Effector memory CD8-positive, alpha-beta T cell (primary cell): ENCODE results near the gene MAPK1.
"Not testable (repeated sequence)": the region's sequence is repeated elsewhere in the genome, so short reads cannot be mapped to it uniquely, and the experiment has no call there.

ENCODE experiments used
- ATAC-seq: fragments of 150-1000 bp; cut with Tn5 transposase; replicated peaks from 2 replicates; pipeline ENCODE4 v1.10.0; 2021; ENCODE audit warnings: mild to moderate bottlenecking, moderate library complexity
- DNase-seq, 3 experiments: peaks; one replicate each; pipeline ENCODE4 v3.0.0; 2021
- H3K27ac Mint-ChIP-seq, 2 donors: one replicate each; pipeline ENCODE4 v1.8.0; 2022; ENCODE audit warnings: mild to moderate bottlenecking in 2 of 2, mixed read lengths in 2 of 2, moderate library complexity in 2 of 2
- H3K27me3 Mint-ChIP-seq, 2 donors: one replicate each; pipeline ENCODE4 v1.8.0; 2022; ENCODE audit warnings: mixed read lengths in 2 of 2
- H3K36me3 Mint-ChIP-seq: one replicate; pipeline ENCODE4 v1.8.0; 2022; ENCODE audit warnings: mild to moderate bottlenecking, moderate library complexity, mixed read lengths; ENCODE audit not compliant: insufficient read depth
- H3K4me1 Mint-ChIP-seq, 2 donors: one replicate each; pipeline ENCODE4 v1.8.0; 2022; ENCODE audit warnings: low read depth in 2 of 2, mixed read lengths in 2 of 2
- H3K4me3 Mint-ChIP-seq, 2 donors: one replicate each; pipeline ENCODE4 v1.8.0; 2022; ENCODE audit warnings: mild to moderate bottlenecking in 2 of 2, mixed read lengths in 2 of 2, moderate library complexity in 2 of 2
- H3K9me3 Mint-ChIP-seq, 2 donors: one replicate each; pipeline ENCODE4 v1.8.0; 2022; ENCODE audit warnings: mixed read lengths in 2 of 2

MAPK1 gene

DNA sequence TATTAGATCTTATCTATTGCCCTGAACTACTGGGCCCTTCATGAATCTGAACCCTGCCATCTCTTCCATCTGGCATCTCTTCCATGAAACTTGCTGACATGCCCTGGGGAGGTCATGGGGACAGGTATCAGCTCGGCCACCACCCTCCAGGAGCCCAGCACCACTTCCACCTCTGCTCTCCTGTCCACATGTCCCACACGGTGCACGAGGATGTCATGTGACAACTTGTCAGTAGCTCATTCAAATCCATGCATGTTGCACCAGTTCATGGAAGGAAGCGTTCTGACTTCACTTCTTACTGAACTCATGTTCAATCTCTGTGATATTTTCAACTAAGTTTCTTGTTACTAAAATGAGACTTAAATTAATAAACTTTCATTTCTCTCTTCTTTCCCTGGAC lies 148.4 kb downstream of the MAPK1 start:
- Mint-ChIP-seq H3K4me1 (peaks cover 14 to 16% of the 10 kb centered on the region in 2 donors), H3K27me3 (no peaks in the 10 kb centered on the region), H3K9me3 (no peaks in the 10 kb centered on the region), H3K36me3 (peaks cover 9% of the 10 kb centered on the region), H3K4me3 (peak overlapping the region in 1 of 2 donors; percentile 1), H3K27ac (peak overlapping the region; percentile 55 to 84)
- ATAC-seq = no peak
- DNase-seq = no peak

DNA sequence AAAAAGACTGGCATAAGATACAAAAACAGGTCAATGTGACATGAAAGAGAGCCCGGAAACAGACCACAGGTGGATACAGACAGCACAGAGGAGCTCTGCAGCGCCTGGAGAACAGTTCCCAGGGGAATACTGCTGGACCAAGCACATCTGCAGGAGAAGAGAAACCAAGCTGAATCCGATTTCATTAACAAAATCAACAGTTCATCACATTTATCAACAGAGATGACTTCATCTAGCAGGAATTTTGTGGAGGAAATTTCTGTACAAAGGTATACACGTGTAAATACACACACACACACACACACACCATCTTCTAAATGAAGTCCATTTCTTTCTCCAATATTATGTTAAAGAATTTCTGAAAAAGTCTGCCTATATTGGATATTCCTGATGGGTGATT lies 148.9 kb downstream of the MAPK1 start:
- H3K4me3 Mint-ChIP-seq = no peak overlapping the region
- no peaks in the 10 kb centered on the region for H3K9me3 Mint-ChIP-seq
- H3K36me3 Mint-ChIP-seq = peaks cover 5% of the 10 kb centered on the region
- ATAC-seq (no peak), DNase-seq (no peak)
- H3K4me1 Mint-ChIP-seq = peaks cover 16 to 19% of the 10 kb centered on the region in 2 donors
- no peaks in the 10 kb centered on the region for H3K27me3 Mint-ChIP-seq
- H3K27ac Mint-ChIP-seq = peak overlapping the region; percentile 55 to 84

DNA sequence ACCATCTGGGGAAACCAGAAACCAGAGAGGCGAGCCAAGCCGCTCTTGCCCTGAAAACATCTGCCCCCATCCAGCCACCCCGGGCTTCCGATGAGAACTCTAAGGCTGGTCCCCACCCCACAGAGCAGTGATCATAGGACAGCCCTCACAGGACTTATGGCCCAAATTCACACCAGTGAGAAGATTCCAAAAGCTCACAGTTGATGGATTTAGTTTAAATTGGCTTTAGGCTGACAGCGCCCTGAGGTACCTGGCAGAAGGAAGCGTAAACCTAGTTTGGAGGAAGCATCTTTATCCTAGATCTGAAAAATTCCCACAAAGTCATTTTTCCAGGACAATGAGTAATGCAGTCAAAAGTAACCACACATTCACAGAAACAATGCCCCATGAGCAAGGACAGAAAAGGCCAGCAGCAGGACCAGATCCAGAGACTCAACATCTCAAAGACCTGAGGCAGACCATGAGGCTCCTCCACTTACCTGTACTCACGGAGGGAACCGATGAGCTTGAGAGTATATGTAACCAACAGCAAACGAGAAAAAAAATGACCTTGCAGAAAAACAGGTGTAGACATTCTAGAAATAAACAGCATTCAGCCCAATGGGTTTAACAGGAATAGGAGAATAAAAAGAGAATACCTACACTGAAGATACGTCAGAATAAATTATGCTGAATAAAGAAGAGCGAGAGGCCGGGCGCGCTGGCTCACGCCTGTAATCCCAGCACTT lies 150.9 kb downstream of the MAPK1 start:
- H3K4me3 Mint-ChIP-seq, DNase-seq, H3K36me3 Mint-ChIP-seq, ATAC-seq, H3K27me3 Mint-ChIP-seq, H3K9me3 Mint-ChIP-seq: not testable (repeated sequence)
- Mint-ChIP-seq H3K27ac (peak overlapping the region; percentile 20 to 64), H3K4me1 (peaks cover 24 to 27% of the 10 kb centered on the region in 2 donors)

DNA sequence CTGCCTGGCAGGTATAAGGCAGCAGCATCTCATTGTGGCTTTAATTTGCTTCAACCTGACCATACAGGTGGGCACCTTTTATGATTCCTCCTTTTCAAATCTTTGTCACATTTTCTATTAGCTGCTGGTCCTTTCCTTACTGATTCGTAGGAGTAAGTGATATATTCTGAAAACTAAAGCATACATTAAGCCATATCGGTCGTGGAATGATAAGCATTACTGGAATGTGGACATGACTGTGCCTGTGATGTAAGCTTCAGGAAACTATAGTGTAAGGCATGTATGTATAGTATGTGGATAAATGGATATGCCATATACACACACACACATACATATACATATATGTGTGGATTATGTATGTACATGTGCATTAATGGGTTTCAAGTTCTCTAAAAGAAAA lies 152.7 kb downstream of the MAPK1 start:
- peaks cover 24 to 27% of the 10 kb centered on the region in 2 donors for H3K4me1 Mint-ChIP-seq
- no peak for ATAC-seq
- peaks cover 12% of the 10 kb centered on the region for H3K36me3 Mint-ChIP-seq

DNA sequence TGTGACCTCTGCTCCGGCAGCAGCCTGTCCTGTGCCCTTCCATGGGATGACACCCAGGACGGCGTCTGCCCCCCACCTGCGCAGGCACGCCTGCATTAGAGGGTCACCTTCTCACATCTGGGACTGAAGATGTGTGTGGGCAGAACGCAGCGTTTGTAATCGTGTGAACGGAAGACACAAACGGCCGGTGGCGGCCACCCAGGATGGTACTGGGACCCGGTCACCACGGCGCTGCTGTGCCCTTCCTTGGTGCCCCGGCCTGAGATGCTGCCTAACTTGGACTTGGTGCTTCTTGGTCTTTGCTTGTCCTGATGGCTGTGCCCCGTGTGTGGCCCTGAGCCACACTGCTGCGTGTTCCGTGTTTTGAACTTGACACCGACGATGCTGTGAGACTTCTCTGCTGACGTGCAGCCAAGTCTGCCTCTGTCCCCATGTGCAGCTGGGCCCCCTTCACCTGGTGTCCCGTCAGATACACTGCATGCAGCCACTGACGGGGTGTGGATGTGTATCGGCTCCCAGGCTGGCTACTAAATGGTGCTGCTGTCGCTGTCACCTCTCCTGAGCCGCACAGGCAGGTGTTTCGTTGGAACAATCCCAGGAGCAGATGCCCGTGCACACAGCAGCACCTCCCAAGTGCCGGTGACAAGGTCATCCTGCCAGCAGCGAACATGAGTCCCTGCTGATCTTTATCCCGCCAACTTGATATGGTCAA lies 153.2 kb downstream of the MAPK1 start:
- H3K36me3 Mint-ChIP-seq = peaks cover 17% of the 10 kb centered on the region
- DNase-seq (no peak), ATAC-seq (no peak)
- peaks cover 21 to 25% of the 10 kb centered on the region in 2 donors for H3K4me1 Mint-ChIP-seq
- no peak overlapping the region for H3K27ac Mint-ChIP-seq
- H3K4me3 Mint-ChIP-seq = no peak overlapping the region
- H3K27me3 Mint-ChIP-seq = no peaks in the 10 kb centered on the region
- no peaks in the 10 kb centered on the region for H3K9me3 Mint-ChIP-seq

More for the DNA sequence above, 152.7 kb downstream of the MAPK1 start:
- Mint-ChIP-seq H3K9me3 (no peaks in the 10 kb centered on the region), H3K4me3 (no peak overlapping the region), H3K27me3 (no peaks in the 10 kb centered on the region), H3K27ac (no peak overlapping the region)
- no peak for DNase-seq

DNA sequence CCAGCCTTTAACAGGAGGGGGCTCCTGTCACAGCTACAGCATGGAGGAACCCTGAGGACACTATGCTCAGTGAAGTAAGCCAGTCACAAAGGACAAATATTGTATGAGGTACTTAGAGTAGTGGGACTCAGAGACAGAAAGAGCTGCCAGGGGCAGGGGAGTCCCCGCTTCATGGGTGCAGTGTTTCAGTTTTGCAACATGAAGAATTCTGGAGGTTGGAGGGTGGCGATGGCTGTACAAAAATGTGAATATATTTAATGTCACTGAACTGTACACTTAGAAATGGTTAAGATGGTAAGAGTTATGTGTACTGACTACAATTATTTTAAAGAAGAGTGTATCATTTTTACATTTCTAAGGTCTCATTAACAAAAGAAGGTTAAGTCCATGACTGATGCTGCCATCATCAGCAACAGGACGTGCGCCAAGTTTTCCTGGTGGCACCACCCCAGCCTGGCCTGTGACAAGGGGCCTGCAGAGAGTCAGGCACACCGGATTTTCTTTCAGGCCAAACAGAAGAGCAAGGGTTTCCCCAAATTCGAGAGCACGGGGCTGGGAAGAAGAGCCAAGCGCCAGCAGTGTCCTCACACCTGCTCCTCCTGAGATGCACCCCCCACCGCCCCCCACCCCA lies 153.9 kb downstream of the MAPK1 start:
- ATAC-seq = no peak
- H3K27me3 Mint-ChIP-seq = no peaks in the 10 kb centered on the region
- DNase-seq = no peak
- no peaks in the 10 kb centered on the region for H3K9me3 Mint-ChIP-seq
- H3K4me3 Mint-ChIP-seq = no peak overlapping the region
- peaks cover 16 to 22% of the 10 kb centered on the region in 2 donors for H3K4me1 Mint-ChIP-seq
- peaks cover 21% of the 10 kb centered on the region for H3K36me3 Mint-ChIP-seq
- H3K27ac Mint-ChIP-seq = peak overlapping the region; percentile 3 to 68

DNA sequence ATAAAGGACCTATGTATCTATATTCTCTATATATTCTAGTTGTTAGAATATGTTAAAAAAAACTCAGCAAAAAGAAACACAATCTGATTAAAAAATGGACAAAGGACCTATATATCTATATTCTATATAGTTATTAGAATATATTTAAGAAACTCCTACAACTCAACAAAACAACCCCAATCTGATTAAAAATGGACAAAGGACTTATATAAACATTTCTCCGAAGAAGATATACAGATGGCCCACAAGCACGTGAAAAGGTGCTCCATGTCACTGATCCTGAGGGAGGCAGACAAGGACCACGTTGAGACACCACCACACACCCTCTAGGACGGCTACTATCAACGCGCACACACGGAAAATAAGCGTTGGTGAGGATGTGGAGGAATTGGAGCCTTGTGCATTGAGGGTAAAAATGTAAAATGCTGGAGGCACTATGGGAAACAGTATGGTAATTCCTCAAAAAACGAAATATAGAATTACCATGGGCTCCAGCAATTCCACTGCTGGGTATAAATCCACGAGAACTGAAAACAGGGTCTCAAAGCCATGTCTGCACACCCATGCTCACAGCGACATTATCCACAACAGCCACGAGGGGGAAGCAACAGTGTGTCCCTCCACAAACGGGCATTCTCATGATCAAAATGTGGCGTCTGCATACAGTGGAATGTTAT lies 154.6 kb downstream of the MAPK1 start:
- Mint-ChIP-seq H3K27ac (peak overlapping the region; percentile 3 to 68), H3K36me3 (peaks cover 21% of the 10 kb centered on the region)
- peak; percentile 96 for ATAC-seq

DNA sequence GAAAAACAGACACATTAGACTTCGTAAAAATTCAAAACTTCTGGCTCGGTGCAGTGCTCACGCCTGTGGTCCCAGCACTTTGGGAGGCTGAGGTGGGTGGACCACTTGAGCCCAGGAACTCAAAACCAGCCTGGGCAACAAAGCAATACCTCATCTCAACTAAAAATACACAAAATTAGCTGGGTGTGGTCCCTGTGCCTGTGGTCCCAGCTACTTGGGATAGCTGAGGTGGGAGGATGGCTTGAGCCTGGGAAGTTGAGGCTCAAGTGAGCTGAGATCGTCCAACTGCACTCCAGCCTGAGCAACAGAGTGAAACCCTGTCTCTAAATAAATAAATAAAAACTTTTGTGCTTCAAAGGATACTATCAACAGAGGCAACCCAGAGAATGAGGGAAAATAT lies 155.6 kb downstream of the MAPK1 start:
- no peaks in the 10 kb centered on the region for H3K27me3 Mint-ChIP-seq
- no peak overlapping the region for H3K27ac Mint-ChIP-seq
- DNase-seq = no peak
- peaks cover 10 to 14% of the 10 kb centered on the region in 2 donors for H3K4me1 Mint-ChIP-seq
- no peaks in the 10 kb centered on the region for H3K9me3 Mint-ChIP-seq
- no peak for ATAC-seq
- H3K4me3 Mint-ChIP-seq = no peak overlapping the region
- H3K36me3 Mint-ChIP-seq = peaks cover 25% of the 10 kb centered on the region

More for the DNA sequence above, 154.6 kb downstream of the MAPK1 start:
- H3K27me3 Mint-ChIP-seq = no peaks in the 10 kb centered on the region
- peak; percentile 54 to 66 (median 54) for DNase-seq
- H3K4me1 Mint-ChIP-seq = peaks cover 15 to 21% of the 10 kb centered on the region in 2 donors
- H3K9me3 Mint-ChIP-seq = no peaks in the 10 kb centered on the region
- no peak overlapping the region for H3K4me3 Mint-ChIP-seq

DNA sequence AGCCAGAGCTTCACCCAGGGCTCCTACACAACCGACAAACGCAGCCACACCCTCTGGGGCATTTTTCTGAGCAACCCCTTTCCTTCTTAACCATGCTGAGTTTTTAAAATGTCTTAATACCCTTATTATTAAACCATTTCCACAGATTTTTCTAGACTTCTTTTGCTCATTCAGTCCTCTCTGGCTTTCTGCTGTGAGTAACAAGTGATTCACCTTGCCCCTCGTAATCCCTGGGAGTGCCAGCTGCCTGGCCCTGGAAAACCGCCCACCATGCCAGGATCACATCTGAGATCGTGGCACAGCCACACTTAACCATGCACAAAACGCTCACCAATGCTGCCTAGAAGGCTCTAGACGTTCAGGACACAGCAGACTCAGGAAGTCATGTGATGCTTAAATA lies 157.3 kb downstream of the MAPK1 start:
- peak overlapping the region; percentile 6 to 75 for H3K27ac Mint-ChIP-seq
- peaks cover 10 to 14% of the 10 kb centered on the region in 2 donors for H3K4me1 Mint-ChIP-seq
- peaks cover 28% of the 10 kb centered on the region for H3K36me3 Mint-ChIP-seq
- no peak for ATAC-seq
- DNase-seq = no peak
- no peaks in the 10 kb centered on the region for H3K9me3 Mint-ChIP-seq
- H3K4me3 Mint-ChIP-seq = no peak overlapping the region
- no peaks in the 10 kb centered on the region for H3K27me3 Mint-ChIP-seq

DNA sequence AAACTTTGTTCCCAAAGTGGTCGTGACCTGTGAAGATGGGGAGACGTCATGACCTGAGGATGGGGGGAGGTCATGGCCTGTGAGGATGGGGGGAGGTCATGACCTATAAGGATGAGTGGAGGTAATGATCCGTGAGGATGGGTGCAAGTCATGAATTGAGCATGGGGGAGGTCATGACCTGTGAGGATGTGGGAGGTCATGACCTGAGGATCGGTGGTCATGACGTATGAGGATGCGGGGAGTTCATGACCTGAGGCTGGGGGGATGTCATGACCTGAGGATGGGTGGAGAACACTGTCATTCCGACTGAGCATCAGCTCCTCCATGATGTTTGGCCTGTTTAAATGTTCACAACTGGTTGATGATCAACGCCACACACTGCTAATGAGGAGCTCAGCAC lies 157.8 kb downstream of the MAPK1 start:
- no peaks in the 10 kb centered on the region for H3K27me3 Mint-ChIP-seq
- no peaks in the 10 kb centered on the region for H3K9me3 Mint-ChIP-seq
- no peak overlapping the region for H3K4me3 Mint-ChIP-seq
- DNase-seq = no peak
- no peak for ATAC-seq
- H3K4me1 Mint-ChIP-seq = peaks cover 10 to 14% of the 10 kb centered on the region in 2 donors
- peak overlapping the region; percentile 6 to 29 for H3K27ac Mint-ChIP-seq
- peaks cover 27% of the 10 kb centered on the region for H3K36me3 Mint-ChIP-seq

DNA sequence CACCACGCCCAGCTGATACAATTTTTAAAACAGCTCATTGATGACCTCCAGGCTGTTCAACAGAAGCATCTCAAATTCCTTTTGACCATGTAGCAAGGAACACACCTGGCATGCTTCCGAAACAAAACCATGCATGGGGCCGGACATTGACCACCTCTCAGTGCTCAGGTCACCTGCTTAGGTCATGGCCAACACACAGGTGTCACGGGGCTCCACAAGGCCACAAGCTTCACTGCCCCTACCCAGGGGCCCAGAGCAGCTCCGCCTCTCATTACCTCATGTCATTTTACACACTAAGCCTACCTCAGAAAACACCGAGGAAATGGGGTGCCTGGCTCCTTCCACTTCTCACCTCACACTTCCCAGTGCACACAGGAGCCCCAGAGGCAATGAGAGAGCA lies 158.5 kb downstream of the MAPK1 start:
- Mint-ChIP-seq H3K4me3 (no peak overlapping the region), H3K36me3 (peaks cover 35% of the 10 kb centered on the region), H3K9me3 (no peaks in the 10 kb centered on the region), H3K27ac (peak overlapping the region; percentile 6 to 29), H3K27me3 (no peaks in the 10 kb centered on the region), H3K4me1 (peaks cover 10 to 14% of the 10 kb centered on the region in 2 donors)
- DNase-seq (no peak), ATAC-seq (no peak)

DNA sequence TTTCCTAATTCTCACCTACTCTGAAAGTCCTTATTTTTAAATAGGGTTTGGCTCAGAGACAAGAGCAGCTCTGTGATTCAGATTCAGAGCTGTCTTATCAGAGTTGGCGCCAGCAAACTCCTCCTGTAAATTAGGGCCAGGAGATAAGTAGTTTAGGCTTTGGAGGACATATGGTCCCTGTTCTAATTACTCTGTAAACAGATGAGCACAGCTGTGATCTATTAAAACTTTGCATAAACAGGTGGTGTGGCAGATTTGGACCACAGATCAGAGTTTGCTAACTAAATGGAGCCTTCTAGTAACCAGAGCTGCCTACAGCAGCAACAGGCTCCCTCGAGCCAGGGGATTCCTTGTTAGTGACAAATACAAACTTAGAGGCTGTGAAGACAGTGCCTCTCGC lies 159.8 kb downstream of the MAPK1 start:
- no peak for DNase-seq
- Mint-ChIP-seq H3K9me3 (no peaks in the 10 kb centered on the region), H3K27me3 (no peaks in the 10 kb centered on the region), H3K4me1 (peaks cover 0 to 4% of the 10 kb centered on the region in 2 donors), H3K36me3 (peaks cover 35% of the 10 kb centered on the region), H3K4me3 (no peak overlapping the region), H3K27ac (no peak overlapping the region)
- ATAC-seq = no peak
